GM18517 (cell line): ENCODE data around the gene SH2D6.
"Not testable (repeated sequence)": the region's sequence is repeated elsewhere in the genome, so short reads cannot be mapped to it uniquely, and the experiment has no call there.

Experiments
- ATAC-seq: cut with Tn5 transposase; IDR thresholded peaks from one replicate; pipeline ENCODE4 v1.9.1; 2021; ENCODE audit warnings: mild to moderate bottlenecking, moderate library complexity; ENCODE audit not compliant: unreplicated experiment

Gene SH2D6

GRCh38 chr2:85439025-85439472 lies 20.5 kb downstream of the SH2D6 start:
- ATAC-seq, result no peak

- ATAC-seq, result not testable (repeated sequence)
Observed at GRCh38 chr2:85439569-85439968, 21.1 kb downstream of the SH2D6 start.

DNA sequence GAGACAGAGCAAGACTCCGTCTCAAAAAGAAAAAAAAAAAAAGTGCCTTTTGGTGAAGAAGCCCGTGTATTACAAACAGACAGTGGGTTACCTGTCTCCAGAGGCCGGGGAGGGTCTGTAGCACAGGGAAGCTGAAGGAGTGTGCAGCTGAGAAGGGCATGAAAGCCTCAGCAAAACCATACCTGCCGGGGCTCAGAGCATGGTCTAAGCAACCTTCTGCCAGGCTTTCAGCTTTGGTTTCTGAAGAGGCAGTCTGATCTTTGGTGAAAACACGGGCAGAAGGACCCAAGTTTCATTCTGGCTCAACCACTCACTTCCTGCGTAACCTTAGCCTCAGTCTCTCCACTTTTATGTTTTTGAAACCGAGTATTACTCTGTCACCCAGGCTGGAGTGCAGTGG lies 21.5 kb downstream of the SH2D6 start:
- no peak for ATAC-seq

GRCh38 chr2:85440729-85441128 lies 22.2 kb downstream of the SH2D6 start:
- ATAC-seq, result no peak

DNA sequence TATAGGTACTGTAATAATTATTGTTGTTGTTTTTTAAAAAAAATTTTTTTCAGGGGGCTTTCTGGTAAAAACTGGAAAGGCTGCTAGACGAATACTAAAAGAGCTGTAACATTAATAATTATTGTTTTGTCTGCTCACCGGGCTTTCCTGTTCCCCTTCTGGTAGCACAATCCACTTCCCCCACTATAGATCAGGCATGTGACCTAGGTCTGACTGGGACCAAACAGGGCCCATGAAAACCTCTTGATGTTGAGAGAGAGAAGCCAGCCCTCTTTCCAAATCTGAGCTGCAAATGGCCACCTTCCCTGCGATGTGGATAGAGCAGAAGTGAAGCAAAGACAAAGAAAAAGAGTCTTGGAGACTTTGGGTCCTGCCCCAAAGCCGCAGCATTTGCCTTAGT lies 23.4 kb downstream of the SH2D6 start:
- no peak for ATAC-seq

GRCh38 chr2:85444629-85445172 lies 26.2 kb downstream of the SH2D6 start:
- no peak for ATAC-seq

- ATAC-seq, result no peak
Observed at GRCh38 chr2:85445316-85446295, 27.1 kb downstream of the SH2D6 start.

DNA sequence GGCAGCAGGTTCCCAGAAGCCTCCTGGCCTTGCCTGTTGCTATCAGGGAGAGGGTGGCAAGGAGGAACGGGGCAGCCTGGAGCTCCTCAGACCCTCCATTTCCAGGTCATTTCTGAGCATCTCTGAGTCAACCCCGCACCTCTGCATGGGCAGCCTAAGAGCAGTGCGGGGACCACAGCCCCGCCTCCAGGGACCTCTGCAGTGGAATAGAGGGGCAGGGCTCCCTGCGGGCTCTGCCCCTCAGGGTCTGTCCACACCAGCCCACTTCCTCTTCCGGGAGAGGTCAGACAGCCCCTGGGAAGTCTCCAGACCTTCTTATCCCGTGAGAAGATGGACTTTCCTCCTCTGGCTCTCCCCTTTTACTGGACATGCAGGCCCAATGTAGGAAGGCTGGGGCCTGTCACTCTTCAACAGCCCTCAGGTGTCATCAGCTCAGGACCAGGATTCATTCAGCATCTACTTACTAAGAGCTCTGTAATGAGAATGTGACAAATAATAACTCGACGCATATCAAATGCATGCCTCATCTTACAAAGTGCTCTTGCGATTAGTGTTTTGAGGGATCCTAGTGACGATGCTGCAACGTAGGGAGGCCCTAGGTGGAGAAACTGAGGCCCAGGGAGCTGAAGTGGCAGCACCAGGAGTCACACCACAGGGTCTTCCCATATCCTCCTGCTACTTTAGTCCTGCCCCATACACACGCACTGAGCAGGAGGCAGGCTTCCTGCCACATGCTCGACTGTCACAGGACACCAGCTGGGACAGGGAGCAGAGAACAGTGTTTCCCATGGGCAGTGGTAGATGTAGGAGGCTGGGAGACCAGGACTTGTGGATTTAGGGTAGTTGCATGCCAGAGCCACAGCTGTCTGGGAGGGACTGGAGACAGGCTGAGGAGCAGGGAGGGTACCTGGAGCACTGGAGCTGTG lies 28.0 kb downstream of the SH2D6 start:
- ATAC-seq, result no peak

GRCh38 chr2:85447222-85447585 lies 28.7 kb downstream of the SH2D6 start:
- no peak for ATAC-seq

GRCh38 chr2:85448461-85449213 lies 30.1 kb downstream of the SH2D6 start:
- no peak for ATAC-seq

GRCh38 chr2:85449214-85449588 lies 30.7 kb downstream of the SH2D6 start:
- no peak for ATAC-seq

GRCh38 chr2:85452237-85452636 lies 33.7 kb downstream of the SH2D6 start:
- ATAC-seq, result no peak

- ATAC-seq, result no peak
Observed at GRCh38 chr2:85453571-85453970, 35.1 kb downstream of the SH2D6 start.

GRCh38 chr2:85455552-85456090 lies 37.1 kb downstream of the SH2D6 start:
- no peak for ATAC-seq

DNA sequence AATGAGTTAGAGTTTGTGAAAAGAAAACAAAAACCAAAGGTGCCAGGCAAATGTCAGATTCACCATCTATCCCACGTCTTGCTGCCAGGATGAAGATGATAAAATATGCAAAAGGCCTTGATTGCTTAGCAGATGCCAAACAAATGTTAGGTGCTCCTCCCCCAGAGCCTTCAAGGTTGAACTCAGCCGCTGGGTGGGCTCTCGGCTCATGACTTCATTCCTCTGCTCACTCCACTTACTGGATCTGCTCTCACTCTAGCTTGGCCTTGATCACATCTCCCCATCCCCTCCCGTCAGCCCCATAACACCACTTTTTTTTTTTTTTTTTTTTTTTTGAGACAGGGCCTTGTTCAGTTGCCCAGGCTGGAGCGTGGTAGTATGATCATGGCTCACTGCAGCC lies 38.5 kb downstream of the SH2D6 start:
- no peak for ATAC-seq

GRCh38 chr2:85457877-85458316 lies 39.4 kb downstream of the SH2D6 start:
- ATAC-seq, result no peak

DNA sequence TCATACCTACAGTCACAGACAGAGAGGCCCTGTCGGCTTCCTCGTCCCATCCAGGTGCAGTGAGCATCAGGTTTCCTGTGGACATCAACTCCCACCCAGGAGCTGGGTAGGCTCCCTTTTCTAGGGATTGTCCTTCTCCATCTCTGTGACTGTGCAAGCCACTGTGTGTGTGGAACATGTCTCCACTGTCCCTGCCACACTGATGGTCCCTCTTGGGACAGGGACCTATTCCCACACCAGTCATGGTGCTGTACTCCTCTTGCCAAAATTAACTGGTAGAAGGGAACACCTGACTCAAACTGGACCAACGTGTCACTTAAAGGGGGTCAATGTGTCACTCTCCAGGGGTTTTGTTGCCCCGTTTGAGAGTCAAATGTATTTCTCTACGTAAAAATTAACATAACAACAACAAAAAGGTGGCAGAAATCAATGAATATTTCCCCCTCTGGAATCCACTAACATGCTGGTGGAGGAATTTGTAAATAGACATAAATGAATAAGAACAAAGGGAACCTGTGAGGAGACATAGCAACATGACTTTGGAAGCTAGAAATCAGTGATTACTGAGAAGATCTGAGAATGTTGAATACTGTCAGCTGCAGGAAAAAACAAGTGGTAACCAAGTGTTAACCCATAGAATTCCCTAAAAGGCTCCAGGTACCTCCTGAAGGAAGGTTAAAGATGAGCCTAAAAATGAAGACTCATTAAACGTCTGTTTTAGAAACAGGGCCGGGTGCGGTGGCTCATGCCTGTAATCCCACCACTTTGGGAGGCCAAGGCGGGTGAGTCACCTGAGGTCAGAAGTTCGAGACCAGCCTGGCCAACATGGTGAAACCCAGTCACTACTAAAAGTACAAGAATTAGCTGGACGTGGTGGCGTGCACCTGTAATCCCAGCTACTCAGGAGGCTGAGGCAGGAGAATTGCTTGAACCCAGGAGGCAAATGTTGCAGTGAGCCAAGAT lies 40.4 kb downstream of the SH2D6 start:
- no peak for ATAC-seq

GRCh38 chr2:85459771-85460170 lies 41.3 kb downstream of the SH2D6 start:
- no peak for ATAC-seq

DNA sequence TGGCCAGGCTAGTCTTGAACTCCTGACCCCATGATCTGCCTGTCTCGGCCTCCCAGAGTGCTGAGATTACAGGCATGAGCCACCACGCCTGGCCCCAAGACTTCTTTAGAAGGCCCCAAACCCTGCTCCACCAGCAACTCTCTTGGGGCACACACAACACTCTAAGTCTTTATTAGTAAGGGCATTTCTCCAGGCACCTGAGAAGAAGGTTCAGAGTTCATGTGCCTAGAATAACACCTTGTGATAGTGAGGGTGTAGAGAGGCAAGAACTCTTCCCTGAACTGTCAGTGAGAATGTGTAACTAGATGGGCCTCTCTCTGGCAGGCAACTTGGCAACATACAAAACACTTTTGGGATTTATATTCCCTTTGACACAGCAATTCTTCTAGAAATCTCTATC lies 43.8 kb downstream of the SH2D6 start:
- no peak for ATAC-seq
